ENCODE results near the gene IQCH.
"Not testable (repeated sequence)": the region's sequence is repeated elsewhere in the genome, so short reads cannot be mapped to it uniquely, and the experiment has no call there.

Gene IQCH

GRCh38 chr15:67244971-67245478, 9.6 kb upstream of the IQCH start:
- DNase-seq (ENCODE audit: low read depth in 1 of 2, low spot score in 1 of 2): no peak

DNA sequence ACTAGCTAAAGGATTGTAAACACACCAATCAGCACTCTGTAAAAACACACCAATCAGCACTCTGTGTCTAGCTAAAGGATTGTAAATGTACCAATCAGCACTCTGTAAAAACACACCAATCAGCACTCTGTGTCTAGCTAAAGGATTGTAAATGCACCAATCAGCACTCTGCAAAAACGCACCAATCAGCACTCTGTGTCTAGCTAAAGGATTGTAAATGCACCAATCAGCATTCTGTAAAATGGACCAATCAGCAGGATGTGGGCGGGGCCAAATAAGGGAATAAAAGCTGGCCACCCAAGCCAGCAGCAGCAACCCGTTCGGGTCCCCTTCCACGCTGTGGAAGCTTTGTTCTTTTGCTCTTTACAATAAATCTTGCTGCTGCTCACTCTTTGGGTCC, 8.0 kb upstream of the IQCH start:
- DNase-seq (ENCODE audit: low read depth in 1 of 2, low spot score in 1 of 2): not testable (repeated sequence)

GRCh38 chr15:67248011-67248505, 6.5 kb upstream of the IQCH start:
- DNase-seq (ENCODE audit: low read depth in 1 of 2, low spot score in 1 of 2): no peak

- no peak for DNase-seq (ENCODE audit: low read depth in 1 of 2, low spot score in 1 of 2)
Observed at GRCh38 chr15:67249830-67250229, 4.8 kb upstream of the IQCH start.

- no peak for DNase-seq (ENCODE audit: low read depth in 1 of 2, low spot score in 1 of 2)
Observed at GRCh38 chr15:67251318-67251717, 3.3 kb upstream of the IQCH start.

GRCh38 chr15:67253101-67253500, 1.5 kb upstream of the IQCH start:
- no peak for DNase-seq (ENCODE audit: low read depth in 1 of 2, low spot score in 1 of 2)

GRCh38 chr15:67253549-67254237, 893 bp upstream of the IQCH start:
- DNase-seq (ENCODE audit: low read depth in 1 of 2, low spot score in 1 of 2): no peak

DNA sequence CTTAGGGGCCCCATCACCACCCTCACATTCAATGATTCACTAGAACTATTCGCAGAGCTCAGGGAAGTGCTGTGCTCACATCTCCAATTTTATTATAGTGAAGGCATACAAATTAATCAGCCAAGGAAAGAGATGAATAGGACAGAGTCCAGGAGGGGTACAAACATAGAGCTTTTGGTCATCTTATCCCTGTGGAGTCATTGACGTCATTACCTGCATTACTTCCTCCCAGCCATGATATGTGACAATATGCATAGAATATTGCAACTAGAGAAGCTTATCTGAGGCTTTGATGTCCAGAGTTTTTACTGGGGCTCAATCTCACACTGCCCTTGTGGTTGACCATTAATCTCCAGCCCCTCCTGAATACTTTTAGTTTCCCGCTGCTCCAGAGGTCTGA, 1.5 kb downstream of the IQCH start:
- no peak for DNase-seq (ENCODE audit: low read depth in 1 of 2, low spot score in 1 of 2)

GRCh38 chr15:67258412-67258811, 3.8 kb downstream of the IQCH start:
- DNase-seq (ENCODE audit: low read depth in 1 of 2, low spot score in 1 of 2): not testable (repeated sequence)

DNA sequence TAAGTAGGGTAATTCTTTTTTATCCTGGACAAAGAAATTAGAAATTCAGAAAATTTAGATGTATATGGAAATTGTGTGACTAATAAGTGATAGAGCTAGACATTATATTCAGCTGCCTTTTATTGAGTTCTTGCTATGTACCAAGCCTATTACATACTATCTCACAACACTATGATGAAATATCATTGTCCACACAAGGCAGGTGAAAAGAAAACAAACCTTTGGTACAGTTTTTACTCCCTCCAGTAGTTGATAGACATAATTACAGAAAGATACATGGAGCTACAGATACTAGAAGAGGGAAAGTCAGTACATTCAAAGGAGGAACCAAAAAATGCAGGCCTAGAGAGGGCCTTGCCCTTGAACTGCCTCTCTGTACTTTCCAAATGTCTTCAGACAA, 4.8 kb downstream of the IQCH start:
- DNase-seq (ENCODE audit: low read depth in 1 of 2, low spot score in 1 of 2): no peak

DNA sequence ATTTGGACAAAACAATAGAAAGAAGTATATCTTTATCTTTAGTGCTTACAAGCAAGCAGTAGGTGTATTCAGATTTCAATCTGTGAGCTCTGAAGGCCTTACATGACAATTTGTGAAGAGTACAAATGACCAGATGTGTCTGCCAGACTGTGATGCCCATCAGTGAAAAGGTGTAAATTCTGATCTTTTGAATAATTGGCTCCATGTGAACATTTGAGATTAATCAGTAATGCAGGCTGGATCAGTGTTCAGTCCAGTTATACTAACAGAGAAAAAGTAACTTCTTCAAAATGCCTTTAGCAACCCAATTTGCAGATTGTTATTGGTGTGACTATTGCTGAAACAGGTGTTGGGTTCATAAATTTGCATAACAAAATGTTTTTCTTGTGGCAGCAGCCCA, 5.2 kb downstream of the IQCH start:
- no peak for DNase-seq (ENCODE audit: low read depth in 1 of 2, low spot score in 1 of 2)

DNA sequence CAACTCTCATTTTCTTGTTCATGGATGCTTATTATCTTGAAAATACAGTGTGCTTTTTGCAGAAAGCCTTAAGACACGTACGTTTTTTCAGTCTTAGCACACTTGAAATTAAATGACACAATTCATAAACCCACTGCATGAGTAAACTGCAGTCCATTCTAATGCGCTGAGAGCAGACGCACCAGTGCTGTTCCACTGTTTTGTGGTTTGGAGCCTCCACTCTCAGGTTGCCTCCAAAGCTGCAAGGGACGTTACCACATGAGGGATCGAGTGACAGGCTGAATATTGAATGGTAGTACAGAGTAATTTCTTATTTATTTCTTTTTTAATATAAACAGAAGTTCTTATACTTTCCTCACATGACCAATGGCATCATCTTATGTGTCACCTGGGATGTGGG, 12.3 kb downstream of the IQCH start:
- no peak for DNase-seq (ENCODE audit: low read depth in 1 of 2, low spot score in 1 of 2)

DNA sequence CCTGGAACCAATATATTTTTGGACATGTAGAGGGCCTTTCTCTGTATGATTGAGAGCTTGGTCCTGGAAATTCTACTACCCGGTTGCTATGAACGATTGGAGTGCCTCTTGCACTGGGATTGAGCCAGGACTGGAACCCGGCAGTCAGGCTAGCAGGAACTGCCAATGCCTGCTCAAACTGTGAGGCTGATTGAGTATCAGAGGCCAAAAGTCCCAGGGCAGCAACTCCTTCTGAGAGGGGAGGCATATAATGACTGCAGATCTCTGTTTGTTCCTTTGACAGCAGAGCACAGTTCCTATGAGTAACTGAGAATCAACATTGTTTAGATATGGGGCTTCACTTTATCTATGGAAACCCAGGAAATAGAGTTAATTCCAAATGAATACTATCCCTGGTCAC, 12.9 kb downstream of the IQCH start:
- no peak for DNase-seq (ENCODE audit: low read depth in 1 of 2, low spot score in 1 of 2)

DNA sequence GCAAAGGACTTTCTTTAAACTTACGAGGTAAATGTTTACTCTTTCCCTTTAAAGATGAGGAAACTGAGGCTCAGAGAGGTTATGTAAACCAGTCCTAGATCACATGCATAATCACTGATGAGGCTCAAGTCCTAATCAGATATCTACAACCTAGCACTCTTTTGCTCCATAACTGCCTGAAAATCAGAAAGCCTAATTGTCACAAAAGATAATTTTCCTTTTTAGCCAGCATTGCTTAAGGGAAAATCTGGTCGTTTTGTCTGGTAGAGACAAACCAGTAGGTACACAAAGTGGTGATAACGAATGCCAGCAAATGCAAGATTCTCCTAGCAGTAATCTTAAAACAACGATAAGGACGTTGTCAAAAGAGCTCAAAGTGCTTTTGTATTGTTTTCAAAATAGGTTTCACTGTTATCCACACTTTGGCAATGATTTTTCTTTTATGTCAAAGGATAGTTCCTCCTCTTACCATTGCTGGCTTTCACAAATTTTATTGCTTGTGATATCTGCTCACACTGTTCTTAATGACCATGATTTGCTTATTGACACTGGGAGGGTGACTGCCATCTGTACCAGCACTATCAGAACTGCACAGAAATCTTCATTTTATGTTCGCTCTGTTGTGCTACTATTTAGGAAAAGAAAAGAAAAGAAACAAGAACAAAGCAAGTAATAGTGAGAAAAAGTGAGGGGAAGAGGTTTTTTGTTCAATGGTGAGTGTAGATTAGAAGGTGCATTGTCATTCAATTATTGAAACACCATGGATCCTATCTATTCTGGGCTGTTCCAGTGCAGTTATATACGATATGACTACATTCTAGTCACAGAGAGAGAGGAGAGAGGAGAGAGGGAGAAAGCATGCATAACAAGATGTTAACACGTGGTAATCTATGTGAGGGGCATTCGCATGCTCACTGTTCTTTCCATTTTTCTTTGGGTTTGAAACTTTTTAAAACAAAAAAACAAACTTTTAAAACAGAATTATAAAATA, 13.7 kb downstream of the IQCH start:
- no peak for DNase-seq (ENCODE audit: low read depth in 1 of 2, low spot score in 1 of 2)

GRCh38 chr15:67274236-67274635, 19.6 kb downstream of the IQCH start:
- no peak for DNase-seq (ENCODE audit: low read depth in 1 of 2, low spot score in 1 of 2)

DNA sequence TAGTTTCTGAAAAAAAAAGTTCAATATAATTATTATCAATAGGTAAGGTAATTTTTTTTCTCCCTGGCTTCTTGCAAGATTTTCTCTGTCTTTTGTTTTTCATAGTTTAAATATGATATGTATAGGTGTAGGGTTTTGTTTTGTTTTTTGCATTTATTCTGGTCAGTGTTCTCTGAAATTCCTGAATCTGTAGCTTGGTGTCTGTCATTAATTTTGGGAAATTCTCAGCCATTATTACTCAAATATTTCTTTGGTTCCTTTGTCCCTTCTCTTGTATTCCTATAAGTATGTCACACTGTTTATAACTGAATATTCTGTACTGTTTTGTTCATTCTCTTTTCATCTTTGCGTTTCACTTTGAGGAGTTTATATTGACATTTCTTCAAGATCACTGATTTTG, 22.1 kb downstream of the IQCH start:
- DNase-seq (ENCODE audit: low read depth in 1 of 2, low spot score in 1 of 2): no peak

- DNase-seq (ENCODE audit: low read depth in 1 of 2, low spot score in 1 of 2): no peak
Observed at GRCh38 chr15:67280217-67280616, 25.6 kb downstream of the IQCH start.

GRCh38 chr15:67281714-67282113, 27.1 kb downstream of the IQCH start:
- DNase-seq (ENCODE audit: low read depth in 1 of 2, low spot score in 1 of 2): no peak

DNA sequence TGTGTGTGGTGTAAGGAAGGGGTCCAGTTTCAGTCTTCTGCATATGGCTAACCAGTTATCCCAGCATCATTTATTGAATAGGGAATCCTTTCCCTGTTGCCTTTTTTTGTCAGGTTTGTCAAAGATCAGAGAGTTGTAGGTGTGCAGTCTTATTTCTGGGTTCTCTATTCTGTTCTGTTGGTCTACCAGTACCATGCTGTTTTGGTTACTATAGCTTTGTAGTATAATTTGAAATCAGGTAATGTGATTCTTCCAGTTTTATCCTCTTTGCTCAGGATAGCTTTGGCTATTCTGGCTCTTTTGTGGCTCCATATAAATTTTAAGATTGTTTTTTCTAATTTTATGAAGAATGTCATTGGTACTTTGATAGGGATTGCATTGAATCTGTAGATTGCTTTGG, 31.0 kb downstream of the IQCH start:
- DNase-seq (ENCODE audit: low read depth in 1 of 2, low spot score in 1 of 2): not testable (repeated sequence)

DNA sequence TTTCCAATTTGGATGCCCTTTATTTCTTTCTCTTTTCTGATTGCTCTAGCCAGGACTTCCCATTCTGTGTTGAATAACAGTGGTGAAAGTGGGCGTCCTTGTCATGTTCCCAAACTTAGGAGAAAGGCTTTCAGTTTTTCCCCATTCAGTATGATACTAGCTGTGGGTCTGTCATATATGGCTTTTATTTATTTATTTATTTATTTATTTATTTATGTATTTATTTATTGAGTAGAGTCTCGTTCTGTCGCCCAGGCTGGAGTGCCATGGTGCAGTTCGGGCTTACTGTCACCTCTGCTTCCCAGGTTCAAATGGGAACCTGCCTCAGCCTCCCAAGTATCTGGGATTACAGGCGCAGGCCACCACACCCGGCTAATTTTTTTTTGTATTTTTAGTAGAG, 31.8 kb downstream of the IQCH start:
- not testable (repeated sequence) for DNase-seq (ENCODE audit: low read depth in 1 of 2, low spot score in 1 of 2)

- DNase-seq (ENCODE audit: low read depth in 1 of 2, low spot score in 1 of 2): no peak
Observed at GRCh38 chr15:67290319-67290718, 35.7 kb downstream of the IQCH start.

DNA sequence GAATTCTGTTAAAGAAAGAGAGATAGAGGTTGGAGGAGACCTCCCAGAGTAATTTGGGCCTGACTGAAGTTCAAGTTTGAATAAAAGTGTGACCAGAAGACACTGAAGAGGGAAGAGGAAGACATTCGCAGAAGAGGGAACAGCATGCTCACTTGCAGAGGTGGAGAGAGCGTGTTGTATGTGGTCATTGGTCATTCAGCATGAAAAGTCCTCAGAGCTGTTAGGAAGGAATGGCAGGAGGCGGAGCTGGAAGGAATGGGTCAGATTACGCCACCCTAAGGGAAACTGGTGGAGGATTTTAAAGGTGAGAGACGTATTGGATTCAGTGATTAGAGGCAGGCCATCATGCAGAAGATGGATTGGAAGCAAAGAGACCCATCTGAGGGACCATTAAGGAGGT, 41.6 kb downstream of the IQCH start:
- no peak for DNase-seq (ENCODE audit: low read depth in 1 of 2, low spot score in 1 of 2)

Data from stimulated activated CD4-positive, alpha-beta T cell treated with anti-CD3 and anti-CD28 coated beads, Interleukin-15, amount 100 ng/mL, for 1 hour (primary cell).